ENCODE results near the gene ZNF608. TPM values are rescaled to one million over a fixed set of nuclear protein-coding genes. Genes with fewer than 3 reads are reported as not detected.

The ZNF608 gene
- total RNA-seq, 1 donor: 5.9 TPM

DNA sequence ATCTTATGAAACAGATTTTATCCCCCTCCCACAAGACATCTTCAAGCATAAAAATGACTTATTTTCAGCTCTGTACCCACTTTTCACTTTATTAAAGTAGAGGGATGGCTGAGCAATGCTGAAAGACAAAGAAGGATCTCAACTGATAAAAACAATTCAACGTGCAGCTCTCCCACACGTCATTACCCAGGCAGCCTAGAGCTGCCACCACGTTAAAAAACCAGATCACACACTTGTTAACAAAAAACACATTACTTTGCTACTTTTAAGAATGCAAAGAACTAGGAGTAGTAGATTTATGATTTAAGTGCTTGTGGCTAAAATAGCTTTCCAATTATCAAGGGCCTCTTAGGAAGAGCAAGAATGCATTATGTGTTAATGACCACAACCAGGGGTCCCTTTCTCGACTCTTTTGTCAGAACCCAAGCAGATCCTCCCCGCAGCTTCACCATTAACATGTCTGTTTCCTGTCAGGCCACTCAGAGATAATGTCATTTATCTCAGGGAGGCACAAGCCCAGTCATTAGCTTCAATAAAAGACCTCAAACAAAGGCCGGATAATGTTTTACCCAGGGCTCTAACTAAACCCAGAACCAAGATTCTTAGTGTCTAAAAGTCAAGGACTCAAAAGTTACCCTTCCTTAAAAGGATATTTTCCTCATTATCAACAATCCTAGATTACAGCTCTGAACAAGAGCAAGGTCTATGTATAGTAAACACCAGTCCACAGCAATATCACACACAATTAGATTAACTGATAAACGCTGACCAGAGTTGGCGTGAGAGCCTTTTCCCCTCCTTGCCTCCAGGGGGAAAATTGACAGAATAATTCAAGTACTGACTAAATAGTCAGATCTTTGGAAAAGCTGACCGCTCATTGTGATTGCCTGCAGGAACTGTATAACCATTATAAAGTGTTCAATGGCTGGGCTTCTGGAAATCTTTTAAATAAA lies 7.5 kb downstream of the ZNF608 start:
- DNase-seq (ENCODE audit: low read depth in 2 of 3, low spot score in 2 of 3): no peak

- DNase-seq (ENCODE audit: low read depth in 2 of 3, low spot score in 2 of 3): no peak
Measured at GRCh38 chr5:124737651-124738050, 8.8 kb downstream of the ZNF608 start.

DNA sequence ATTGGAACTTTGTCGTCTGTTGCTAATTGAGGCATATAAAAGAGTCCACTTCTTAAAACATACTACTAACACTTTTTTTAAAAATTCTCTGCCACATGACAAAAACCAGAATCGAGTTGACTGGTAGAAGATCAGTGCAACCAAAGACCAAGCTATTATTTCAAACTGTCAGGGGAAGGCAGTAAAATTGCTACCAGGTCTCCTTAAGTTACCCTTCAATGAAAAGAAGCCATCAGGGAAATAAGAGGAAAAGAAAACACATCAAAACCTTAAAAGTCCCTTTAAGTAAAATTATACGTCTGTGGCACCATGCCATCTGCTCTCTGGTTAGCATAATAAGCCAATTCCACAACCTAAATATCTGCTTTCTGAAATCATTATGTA lies 9.6 kb downstream of the ZNF608 start:
- DNase-seq (ENCODE audit: low read depth in 2 of 3, low spot score in 2 of 3): no peak

GRCh38 chr5:124736082-124736804 lies 10.2 kb downstream of the ZNF608 start:
- DNase-seq (ENCODE audit: low read depth in 2 of 3, low spot score in 2 of 3): no peak

- DNase-seq (ENCODE audit: low read depth in 2 of 3, low spot score in 2 of 3): no peak
Measured at GRCh38 chr5:124735169-124735858, 11.1 kb downstream of the ZNF608 start.

- DNase-seq (ENCODE audit: low read depth in 2 of 3, low spot score in 2 of 3): no peak
Measured at GRCh38 chr5:124734574-124735168, 11.8 kb downstream of the ZNF608 start.

- DNase-seq (ENCODE audit: low read depth in 2 of 3, low spot score in 2 of 3): no peak
Measured at GRCh38 chr5:124733329-124733650, 13.1 kb downstream of the ZNF608 start.

GRCh38 chr5:124732428-124733328 lies 13.8 kb downstream of the ZNF608 start:
- no peak for DNase-seq (ENCODE audit: low read depth in 2 of 3, low spot score in 2 of 3)

DNA sequence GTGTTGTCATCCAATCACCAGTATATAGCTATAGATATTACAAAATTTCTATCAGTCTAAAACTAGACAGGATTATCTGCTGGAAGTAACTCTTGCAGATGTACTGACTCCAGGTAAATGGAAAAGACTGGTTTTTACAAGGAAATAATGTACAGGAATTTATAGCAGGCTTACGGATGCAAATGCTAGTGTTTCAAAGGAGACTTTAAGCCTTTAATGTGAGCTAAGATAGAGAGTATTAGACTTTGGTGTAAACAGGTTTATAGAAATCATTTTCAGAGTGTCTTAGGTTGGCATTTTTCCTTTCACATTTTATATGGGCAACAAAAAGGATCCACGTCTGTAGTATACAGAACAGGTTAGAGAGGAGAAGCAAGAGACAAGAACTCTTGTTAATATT lies 16.1 kb downstream of the ZNF608 start:
- DNase-seq (ENCODE audit: low read depth in 2 of 3, low spot score in 2 of 3): no peak

DNA sequence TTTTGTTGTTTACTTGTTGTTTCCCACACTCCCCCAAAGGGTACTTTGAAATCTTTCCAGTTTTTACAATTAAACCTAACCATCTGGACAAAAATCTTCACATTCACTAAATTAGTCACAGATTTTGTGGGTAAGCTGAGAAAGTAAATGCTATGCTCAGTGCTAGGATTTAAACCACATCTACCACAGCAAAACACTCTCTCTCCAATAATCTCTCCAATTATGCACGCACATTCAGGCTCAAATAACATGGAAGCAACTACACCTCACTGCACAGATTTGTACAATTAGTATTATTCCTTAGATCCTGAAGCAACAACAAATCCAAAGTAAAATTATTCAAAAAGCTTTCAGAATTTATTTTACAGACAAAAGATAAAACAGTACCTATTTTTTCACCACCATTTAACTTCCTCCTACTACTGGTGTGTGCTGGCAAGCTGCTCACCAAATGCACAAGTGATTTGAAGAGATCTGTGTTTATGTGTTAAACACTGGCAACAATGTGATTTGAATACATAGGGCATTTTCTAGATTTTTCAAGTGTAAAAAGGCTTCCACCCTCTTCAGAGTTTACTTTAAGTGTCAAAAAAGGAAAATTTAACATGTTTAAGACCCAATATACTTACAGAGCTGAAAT lies 16.6 kb downstream of the ZNF608 start:
- DNase-seq (ENCODE audit: low read depth in 2 of 3, low spot score in 2 of 3): no peak

- DNase-seq (ENCODE audit: low read depth in 2 of 3, low spot score in 2 of 3): no peak
Measured at GRCh38 chr5:124728968-124729332, 17.5 kb downstream of the ZNF608 start.

GRCh38 chr5:124728331-124728967 lies 18.0 kb downstream of the ZNF608 start:
- no peak for DNase-seq (ENCODE audit: low read depth in 2 of 3, low spot score in 2 of 3)

DNA sequence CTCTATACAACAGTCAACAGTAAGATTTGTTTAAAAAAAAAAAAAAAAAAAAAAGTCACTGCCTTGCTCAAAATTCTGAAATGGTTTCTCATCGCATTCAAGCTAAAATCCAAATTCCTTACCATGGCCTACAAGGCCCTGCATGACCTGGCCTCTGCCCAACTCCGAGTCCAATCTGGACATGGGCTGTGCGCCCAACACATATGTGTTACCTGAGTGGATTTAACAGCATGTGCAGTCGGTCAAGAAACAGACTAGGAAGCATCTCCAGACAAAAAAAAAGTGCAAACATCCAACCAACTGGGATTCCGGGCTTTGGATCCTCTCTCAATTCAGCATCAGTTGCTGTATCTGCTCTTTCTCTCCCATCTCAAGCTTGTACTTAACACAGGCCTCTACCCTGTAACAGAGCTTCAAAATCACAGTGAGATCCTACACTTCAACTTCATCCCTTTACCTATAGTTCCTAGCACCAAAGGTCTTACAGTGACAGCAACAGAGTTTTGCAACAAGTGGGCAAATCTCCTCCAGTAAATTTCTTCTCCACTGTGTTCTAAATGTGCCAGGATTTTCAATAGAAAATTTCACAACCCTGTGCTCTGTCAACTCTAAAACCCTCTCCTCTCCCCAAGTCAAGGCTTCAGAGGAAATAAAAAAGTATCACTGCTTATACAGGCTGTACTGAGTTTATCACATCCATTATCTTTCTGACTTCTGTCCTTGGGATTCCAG lies 19.6 kb downstream of the ZNF608 start:
- no peak for DNase-seq (ENCODE audit: low read depth in 2 of 3, low spot score in 2 of 3)

DNA sequence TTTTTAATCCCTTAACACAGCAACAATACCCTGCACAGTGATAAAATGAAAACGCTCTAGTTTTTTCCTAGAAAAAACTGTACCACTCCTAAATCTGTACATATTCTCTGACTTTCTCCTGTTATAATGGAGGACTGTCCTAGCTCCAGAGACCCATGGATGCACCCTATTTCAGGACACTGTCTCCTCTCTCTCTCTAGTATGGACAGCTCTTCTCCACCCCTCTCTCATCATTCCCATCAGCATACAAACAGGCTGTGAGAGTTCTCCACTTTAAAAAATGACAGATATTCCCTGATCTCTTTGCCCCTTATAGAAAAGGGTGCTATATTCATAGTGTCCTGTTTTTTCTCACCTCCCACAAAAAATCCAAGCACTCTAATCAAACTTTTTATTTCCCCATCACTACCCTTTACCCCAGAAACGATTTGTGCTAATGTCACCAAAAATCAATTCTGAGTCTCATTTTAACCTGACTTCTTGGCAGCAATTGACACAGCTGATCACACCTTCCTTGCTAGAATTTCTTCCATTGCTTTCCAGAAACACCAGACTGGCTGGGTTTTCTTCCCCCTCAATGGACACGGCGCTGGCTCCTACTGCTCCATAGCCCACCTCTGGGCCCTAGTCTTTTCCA lies 20.7 kb downstream of the ZNF608 start:
- no peak for DNase-seq (ENCODE audit: low read depth in 2 of 3, low spot score in 2 of 3)

DNA sequence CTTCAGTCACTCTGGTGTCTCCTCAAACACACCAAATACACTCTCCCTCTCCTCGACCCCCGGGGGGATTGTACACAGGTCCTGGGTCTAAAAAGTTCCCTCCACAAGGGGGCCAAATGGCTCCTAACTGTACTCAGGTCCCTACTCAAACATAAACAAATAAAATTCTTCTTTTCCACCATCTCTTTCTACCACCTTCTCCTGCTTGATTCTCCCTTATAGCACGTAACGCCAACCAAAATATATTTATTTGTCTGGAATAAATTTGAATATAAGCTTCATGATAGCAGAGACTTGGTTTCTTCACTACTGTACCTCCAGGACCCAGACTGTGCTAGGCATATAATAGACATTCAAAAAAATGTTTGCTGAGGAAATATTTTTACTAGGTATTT lies 21.4 kb downstream of the ZNF608 start:
- DNase-seq (ENCODE audit: low read depth in 2 of 3, low spot score in 2 of 3): no peak

GRCh38 chr5:124724357-124725039 lies 21.9 kb downstream of the ZNF608 start:
- DNase-seq (ENCODE audit: low read depth in 2 of 3, low spot score in 2 of 3): no peak

GRCh38 chr5:124721229-124721735 lies 25.2 kb downstream of the ZNF608 start:
- no peak for DNase-seq (ENCODE audit: low read depth in 2 of 3, low spot score in 2 of 3)
